HG03575 (cell line): ENCODE measurements around the gene ZNF678.
"Not testable (repeated sequence)": the region's sequence is repeated elsewhere in the genome, so short reads cannot be mapped to it uniquely, and the experiment has no call there.

Experiments
- ATAC-seq: cut with Tn5 transposase; IDR thresholded peaks from one replicate; pipeline ENCODE4 v1.9.1; 2021; ENCODE audit not compliant: unreplicated experiment, insufficient number of reproducible peaks, low FRiP score; ENCODE audit errors: extremely low read depth

The ZNF678 gene

GRCh38 chr1:227548448-227548847 lies 14.9 kb upstream of the ZNF678 start:
- no peak for ATAC-seq

GRCh38 chr1:227549892-227550291 lies 13.5 kb upstream of the ZNF678 start:
- no peak for ATAC-seq

GRCh38 chr1:227551881-227552280 lies 11.5 kb upstream of the ZNF678 start:
- ATAC-seq: not testable (repeated sequence)

- no peak for ATAC-seq
Observed at GRCh38 chr1:227556288-227556687, 7.1 kb upstream of the ZNF678 start.

GRCh38 chr1:227557962-227558725 lies 5.2 kb upstream of the ZNF678 start:
- no peak for ATAC-seq

- ATAC-seq: no peak
Observed at GRCh38 chr1:227558732-227559262, 4.6 kb upstream of the ZNF678 start.

- no peak for ATAC-seq
Observed at GRCh38 chr1:227559499-227559898, 3.9 kb upstream of the ZNF678 start.

- no peak for ATAC-seq
Observed at GRCh38 chr1:227559926-227560325, 3.4 kb upstream of the ZNF678 start.

GRCh38 chr1:227560393-227561173 lies 2.8 kb upstream of the ZNF678 start:
- ATAC-seq: no peak

GRCh38 chr1:227561241-227561907 lies 2.0 kb upstream of the ZNF678 start:
- no peak for ATAC-seq

GRCh38 chr1:227562037-227562436 lies 1.3 kb upstream of the ZNF678 start:
- ATAC-seq: no peak

GRCh38 chr1:227562933-227563323 lies 428 bp upstream of the ZNF678 start:
- no peak for ATAC-seq

GRCh38 chr1:227567256-227567655 lies 3.9 kb downstream of the ZNF678 start:
- no peak for ATAC-seq

GRCh38 chr1:227568593-227568992 lies 5.2 kb downstream of the ZNF678 start:
- ATAC-seq: no peak

- no peak for ATAC-seq
Observed at GRCh38 chr1:227572752-227573151, 9.4 kb downstream of the ZNF678 start.

GRCh38 chr1:227574926-227575325 lies 11.6 kb downstream of the ZNF678 start:
- no peak for ATAC-seq

- ATAC-seq: no peak
Observed at GRCh38 chr1:227576189-227576588, 12.8 kb downstream of the ZNF678 start.

- ATAC-seq: no peak
Observed at GRCh38 chr1:227577500-227577899, 14.1 kb downstream of the ZNF678 start.

GRCh38 chr1:227583354-227583753 lies 20.0 kb downstream of the ZNF678 start:
- ATAC-seq: no peak

- no peak for ATAC-seq
Observed at GRCh38 chr1:227586733-227587132, 23.4 kb downstream of the ZNF678 start.
